SK-N-SH (cell line): ENCODE measurements around the gene PSD2.

Experiments used
- CTCF ChIP-seq: fragments of 200-600 bp; sonication (generic); IDR thresholded peaks from 2 replicates; pipeline ENCODE4 v1.6.1; 2017; ENCODE audit warnings: antibody characterized with exemption, mild to moderate bottlenecking, moderate library complexity
- EP300 ChIP-seq, 2 experiments: IDR thresholded peaks; 2 replicates each; pipeline versions ENCODE4 v1.4.0 to v1.6.1; 2012; ENCODE audit warnings: borderline replicate concordance in 1 of 2, low read depth in 1 of 2, low read length in 1 of 2
- EZH2phosphoT487 ChIP-seq: fragments of 200-600 bp; sonication (generic); IDR thresholded peaks from 2 replicates; pipeline ENCODE4 v1.6.1; 2017; ENCODE audit warnings: low read depth, mixed run types, mild to moderate bottlenecking, antibody characterized with exemption, moderate library complexity, borderline replicate concordance
- FOXM1 ChIP-seq: IDR thresholded peaks from 2 replicates; pipeline ENCODE4 v1.4.0; 2012; ENCODE audit warnings: low read depth, mild to moderate bottlenecking
- RAD21 ChIP-seq: IDR thresholded peaks from 2 replicates; pipeline ENCODE4 v1.6.1; 2012; ENCODE audit warnings: mild to moderate bottlenecking, low read length
- SIN3A ChIP-seq: IDR thresholded peaks from 2 replicates; pipeline ENCODE4 v1.6.1; 2012; ENCODE audit warnings: low read depth, mild to moderate bottlenecking, low read length, moderate library complexity, borderline replicate concordance

- no peak for TF ChIP-seq EP300 (IDR thresholded peaks at IDR 0.05; ENCODE audit: borderline replicate concordance in 1 of 2, low read depth in 1 of 2, low read length in 1 of 2)
- TF ChIP-seq CTCF, result no peak
- TF ChIP-seq EZH2phosphoT487, result no peak
- no peak for TF ChIP-seq FOXM1
- TF ChIP-seq SIN3A, result no peak
- no peak for TF ChIP-seq RAD21
Observed at GRCh38 chr5:139769477-139769876, 26.1 kb upstream of the PSD2 start.
